SU-DHL-6 (cell line): Measurements from ENCODE around the gene RAB1B.

Experiments
- H2AFZ ChIP-seq: fragments of 200-600 bp; sonication (generic); 2 replicates; pipeline ENCODE4 v1.6.1; 2014; ENCODE audit warnings: low read depth, mild to moderate bottlenecking, moderate library complexity, mixed read lengths, antibody characterized with exemption, low read length; ENCODE audit not compliant: severe bottlenecking
- H3F3A ChIP-seq: fragments of 200-600 bp; shearing (Covaris generic); 2 replicates; pipeline ENCODE4 v1.6.0; 2016; ENCODE audit warnings: antibody characterized with exemption, mild to moderate bottlenecking; ENCODE audit not compliant: insufficient read depth
- H3K27ac ChIP-seq: fragments of 200-600 bp; sonication (generic); 2 replicates; pipeline ENCODE4 v1.5.1; 2016; ENCODE audit warnings: low read depth, mild to moderate bottlenecking, low read length, moderate library complexity, mixed read lengths
- H3K27me3 ChIP-seq: fragments of 200-600 bp; sonication (generic), shearing (Covaris generic); 2 replicates; pipeline ENCODE4 v1.6.0; 2014; ENCODE audit warnings: mild to moderate bottlenecking, low read length
- H3K36me3 ChIP-seq: fragments of 200-600 bp; sonication (generic); 2 replicates; pipeline ENCODE4 v1.6.1; 2014; ENCODE audit warnings: mild to moderate bottlenecking, low read length, mixed read lengths
- H3K4me2 ChIP-seq: fragments of 300-600, 200-600 bp; shearing (Covaris generic), sonication (generic); 2 replicates; pipeline ENCODE4 v1.6.0; 2014; ENCODE audit warnings: low read length, low read depth, mild to moderate bottlenecking; ENCODE audit not compliant: poor library complexity, severe bottlenecking
- H3K4me3 ChIP-seq: fragments of 200-600 bp; sonication (generic); 2 replicates; pipeline ENCODE4 v1.5.1; 2014; ENCODE audit warnings: antibody characterized with exemption, low read length, mild to moderate bottlenecking, mixed read lengths; ENCODE audit not compliant: insufficient read depth, poor library complexity, severe bottlenecking
- H3K79me2 ChIP-seq: fragments of 200-600 bp; sonication (generic); 2 replicates; pipeline ENCODE4 v1.6.1; 2014; ENCODE audit warnings: mild to moderate bottlenecking, low read length, moderate library complexity; ENCODE audit not compliant: insufficient read depth
- H3K9ac ChIP-seq: fragments of 200-600 bp; sonication (generic); 2 replicates; pipeline ENCODE4 v1.7.0; 2014; ENCODE audit warnings: mild to moderate bottlenecking, low read length
- H3K9me2 ChIP-seq: fragments of 200-600 bp; sonication (generic); replicated peaks from 2 replicates; pipeline ENCODE4 v1.6.1; 2014; ENCODE audit warnings: low read length; ENCODE audit not compliant: insufficient read depth
- H3K9me3 ChIP-seq: fragments of 200-600 bp; sonication (generic); 2 replicates; pipeline ENCODE4 v1.6.1; 2014; ENCODE audit warnings: low read length, mixed read lengths; ENCODE audit not compliant: insufficient read depth
- H4K20me1 ChIP-seq: fragments of 200-600 bp; sonication (generic); 2 replicates; pipeline ENCODE4 v1.6.1; 2014; ENCODE audit warnings: low read depth, mild to moderate bottlenecking, antibody characterized with exemption, low read length, moderate library complexity, mixed read lengths
- EZH2phosphoT487 ChIP-seq: fragments of 200-600 bp; sonication (generic), shearing (Covaris generic); conservative IDR thresholded peaks from 2 replicates; pipeline ENCODE4 v1.6.1; 2018; ENCODE audit warnings: mild to moderate bottlenecking, antibody characterized with exemption, low read length, moderate library complexity, mixed read lengths
- TF ChIP-seq, protein P1 (sequence below): fragments of 200-600 bp; sonication (generic); IDR thresholded peaks from one replicate; pipeline ENCODE4 v1.5.1; 2017; ENCODE audit warnings: antibody characterized with exemption, mild to moderate bottlenecking, low read length, moderate library complexity; ENCODE audit not compliant: insufficient read depth, poor library complexity, severe bottlenecking

RAB1B gene

GRCh38 chr11:66292543-66293332 is 24.3 kb downstream of the RAB1B start:
- no peak overlapping the region for H3K4me2 ChIP-seq
- no peaks in the 10 kb centered on the region for H3K9me2 ChIP-seq
- no peak overlapping the region for H3K4me3 ChIP-seq
- no peaks in the 10 kb centered on the region for H3K27me3 ChIP-seq
- H3K27ac ChIP-seq: no peak overlapping the region
- no peaks in the 10 kb centered on the region for H3F3A ChIP-seq
- H3K36me3 ChIP-seq: no peaks in the 10 kb centered on the region
- no peaks in the 10 kb centered on the region for H4K20me1 ChIP-seq
- H3K9me3 ChIP-seq: no peaks in the 10 kb centered on the region
- H3K79me2 ChIP-seq: no peaks in the 10 kb centered on the region
- H3K9ac ChIP-seq: no peak overlapping the region
- no peak for TF ChIP-seq EZH2phosphoT487
- TF ChIP-seq, protein P1, sequence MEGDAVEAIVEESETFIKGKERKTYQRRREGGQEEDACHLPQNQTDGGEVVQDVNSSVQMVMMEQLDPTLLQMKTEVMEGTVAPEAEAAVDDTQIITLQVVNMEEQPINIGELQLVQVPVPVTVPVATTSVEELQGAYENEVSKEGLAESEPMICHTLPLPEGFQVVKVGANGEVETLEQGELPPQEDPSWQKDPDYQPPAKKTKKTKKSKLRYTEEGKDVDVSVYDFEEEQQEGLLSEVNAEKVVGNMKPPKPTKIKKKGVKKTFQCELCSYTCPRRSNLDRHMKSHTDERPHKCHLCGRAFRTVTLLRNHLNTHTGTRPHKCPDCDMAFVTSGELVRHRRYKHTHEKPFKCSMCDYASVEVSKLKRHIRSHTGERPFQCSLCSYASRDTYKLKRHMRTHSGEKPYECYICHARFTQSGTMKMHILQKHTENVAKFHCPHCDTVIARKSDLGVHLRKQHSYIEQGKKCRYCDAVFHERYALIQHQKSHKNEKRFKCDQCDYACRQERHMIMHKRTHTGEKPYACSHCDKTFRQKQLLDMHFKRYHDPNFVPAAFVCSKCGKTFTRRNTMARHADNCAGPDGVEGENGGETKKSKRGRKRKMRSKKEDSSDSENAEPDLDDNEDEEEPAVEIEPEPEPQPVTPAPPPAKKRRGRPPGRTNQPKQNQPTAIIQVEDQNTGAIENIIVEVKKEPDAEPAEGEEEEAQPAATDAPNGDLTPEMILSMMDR: no peak
- no peak overlapping the region for H2AFZ ChIP-seq

DNA sequence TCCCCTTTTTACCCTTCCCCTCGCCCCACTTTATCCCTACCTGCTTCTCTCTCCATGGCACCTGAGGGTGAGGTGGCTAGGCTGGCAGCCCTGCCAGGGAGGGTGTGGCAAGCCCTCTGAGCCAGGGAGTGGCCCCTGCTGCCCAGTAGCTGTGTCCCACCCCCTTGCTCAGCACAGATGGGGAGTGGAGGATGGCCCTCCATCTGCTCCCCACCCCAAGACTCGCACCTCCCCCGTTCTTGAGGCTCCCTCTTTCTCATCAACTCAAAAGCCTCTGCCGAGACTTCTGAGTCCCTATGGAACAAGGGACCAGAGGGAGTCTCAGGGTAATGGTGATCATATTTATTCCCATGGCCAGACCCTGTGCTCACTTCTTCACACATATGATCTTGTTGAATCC is 24.9 kb downstream of the RAB1B start:
- Histone ChIP-seq H3K9me3 (no peaks in the 10 kb centered on the region), H3K4me2 (no peak overlapping the region), H2AFZ (no peak overlapping the region), H3K9me2 (no peaks in the 10 kb centered on the region), H3K27me3 (no peaks in the 10 kb centered on the region), H3K9ac (no peak overlapping the region), H3K79me2 (no peaks in the 10 kb centered on the region), H4K20me1 (no peaks in the 10 kb centered on the region), H3K27ac (no peak overlapping the region), H3K4me3 (no peak overlapping the region), H3K36me3 (no peaks in the 10 kb centered on the region), H3F3A (no peaks in the 10 kb centered on the region)
- TF ChIP-seq, protein P1: no peak
- no peak for TF ChIP-seq EZH2phosphoT487

GRCh38 chr11:66293777-66294625 is 25.6 kb downstream of the RAB1B start:
- Histone ChIP-seq H4K20me1 (no peaks in the 10 kb centered on the region), H3K27me3 (no peaks in the 10 kb centered on the region), H3K27ac (no peak overlapping the region), H3K9me3 (no peaks in the 10 kb centered on the region), H3K79me2 (no peaks in the 10 kb centered on the region), H3K4me3 (no peak overlapping the region), H3K9ac (no peak overlapping the region), H3K4me2 (no peak overlapping the region), H2AFZ (no peak overlapping the region), H3K9me2 (no peaks in the 10 kb centered on the region), H3F3A (no peaks in the 10 kb centered on the region), H3K36me3 (no peaks in the 10 kb centered on the region)
- TF ChIP-seq, protein P1: no peak
- TF ChIP-seq EZH2phosphoT487: no peak
